NCI-H345 (cell line): ENCODE data around the gene TRPC1.
"Not testable (repeated sequence)": the region's sequence is repeated elsewhere in the genome, so short reads cannot be mapped to it uniquely, and the experiment has no call there.

Experiments
- DNase-seq: peaks from one replicate; lab custom pipeline; 2025; lab: John Stamatoyannopoulos, UW

The TRPC1 gene

DNA sequence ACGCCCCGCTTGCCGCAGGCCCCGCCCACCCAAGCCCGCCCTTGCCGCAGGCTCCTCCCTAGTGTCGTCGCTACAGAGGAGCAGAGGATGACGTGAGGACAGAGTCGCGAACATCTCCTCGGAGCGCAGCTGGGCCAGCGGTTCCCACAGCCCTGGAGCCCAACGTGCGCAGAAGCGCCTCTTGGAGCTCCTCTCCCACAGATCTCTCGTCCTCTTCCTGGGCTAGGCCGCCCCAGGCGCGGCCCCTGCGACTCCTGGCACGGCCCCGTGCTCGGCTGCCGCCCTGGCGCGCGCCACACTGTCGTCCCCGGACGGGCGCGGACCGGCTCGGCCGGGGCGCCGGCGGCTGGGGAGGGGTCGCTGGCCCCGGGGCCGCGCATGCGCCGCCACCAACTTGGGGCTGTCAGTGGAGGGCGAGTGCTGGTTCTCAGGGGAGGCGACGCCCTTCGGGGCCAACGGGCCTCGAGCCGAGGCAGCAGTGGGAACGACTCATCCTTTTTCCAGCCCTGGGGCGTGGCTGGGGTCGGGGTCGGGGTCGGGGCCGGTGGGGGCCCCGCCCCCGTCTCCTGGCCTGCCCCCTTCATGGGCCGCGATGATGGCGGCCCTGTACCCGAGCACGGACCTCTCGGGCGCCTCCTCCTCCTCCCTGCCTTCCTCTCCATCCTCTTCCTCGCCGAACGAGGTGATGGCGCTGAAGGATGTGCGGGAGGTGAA is at the start of gene TRPC1:
TSS of gene TRPC1 (plus strand) at position 67 of the 714 bp plus-strand sequence. CDS start at position 593, 526 bp downstream.
- DNase-seq = peak; percentile 85

GRCh38 chr3:142676151-142676550 is 47.7 kb upstream of the TRPC1 start:
- DNase-seq = no peak

DNA sequence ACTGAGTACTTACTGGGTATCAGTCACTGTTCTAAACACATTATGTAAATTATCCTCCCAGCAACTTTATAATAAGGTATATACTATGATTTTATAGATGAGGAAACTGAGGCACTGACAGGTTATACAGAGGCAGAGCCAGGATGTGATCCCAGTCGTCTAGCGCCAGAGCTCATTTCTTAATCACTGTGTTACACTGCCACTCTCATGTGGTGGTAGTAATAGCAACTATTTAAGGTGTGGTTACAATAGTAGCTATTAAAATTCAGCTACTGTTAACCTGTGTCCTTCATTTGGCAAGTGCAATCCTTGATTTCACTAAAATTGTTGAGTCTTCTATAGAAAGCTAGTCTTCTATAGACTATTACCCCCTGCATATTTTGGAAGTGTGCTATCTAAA is 43.1 kb upstream of the TRPC1 start:
- DNase-seq = no peak

GRCh38 chr3:142690613-142691012 is 33.2 kb upstream of the TRPC1 start:
- DNase-seq = no peak

GRCh38 chr3:142691527-142691926 is 32.3 kb upstream of the TRPC1 start:
- DNase-seq = no peak

- DNase-seq = no peak
Measured at GRCh38 chr3:142693136-142693853, 30.5 kb upstream of the TRPC1 start.

DNA sequence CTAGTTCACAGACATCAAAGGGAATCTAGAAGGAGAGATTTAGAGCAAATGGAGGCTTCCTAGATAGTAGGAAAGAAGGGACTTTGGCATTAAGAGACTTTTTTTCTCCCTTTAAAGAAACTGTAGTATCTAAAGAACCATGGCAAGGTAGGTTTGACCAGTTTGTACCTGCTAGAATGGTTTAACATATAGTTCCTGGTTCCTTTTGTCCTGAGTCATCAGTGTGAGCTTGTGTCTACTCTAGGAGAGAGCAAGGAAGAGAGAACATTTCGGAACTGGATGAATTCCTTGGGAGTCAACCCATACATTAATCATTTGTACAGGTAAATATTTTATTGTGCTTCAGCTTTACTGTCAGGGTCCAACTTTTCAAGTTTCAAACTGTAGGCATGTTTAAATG is 29.6 kb upstream of the TRPC1 start:
- DNase-seq = no peak

GRCh38 chr3:142705198-142705597 is 18.6 kb upstream of the TRPC1 start:
- DNase-seq = no peak

- DNase-seq = no peak
Measured at GRCh38 chr3:142706321-142707127, 17.3 kb upstream of the TRPC1 start.

DNA sequence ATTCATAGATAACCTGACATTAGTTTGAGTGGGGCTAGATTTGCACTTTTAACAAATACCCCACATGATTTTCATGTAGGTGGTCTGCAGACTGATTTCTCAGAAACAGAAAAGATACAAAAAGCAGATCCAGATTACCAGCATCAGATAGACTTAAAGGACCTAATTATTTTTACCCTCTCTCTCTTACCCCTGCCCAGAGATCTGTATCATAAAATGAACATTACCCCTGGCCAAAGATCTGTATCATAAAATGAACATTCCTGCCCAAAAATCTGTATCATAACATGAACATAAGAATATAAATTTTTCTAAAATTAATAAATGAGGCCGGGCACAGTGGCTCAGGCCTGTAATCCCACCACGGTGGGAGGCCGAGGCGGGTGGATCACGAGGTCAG is 14.6 kb upstream of the TRPC1 start:
- no peak for DNase-seq

DNA sequence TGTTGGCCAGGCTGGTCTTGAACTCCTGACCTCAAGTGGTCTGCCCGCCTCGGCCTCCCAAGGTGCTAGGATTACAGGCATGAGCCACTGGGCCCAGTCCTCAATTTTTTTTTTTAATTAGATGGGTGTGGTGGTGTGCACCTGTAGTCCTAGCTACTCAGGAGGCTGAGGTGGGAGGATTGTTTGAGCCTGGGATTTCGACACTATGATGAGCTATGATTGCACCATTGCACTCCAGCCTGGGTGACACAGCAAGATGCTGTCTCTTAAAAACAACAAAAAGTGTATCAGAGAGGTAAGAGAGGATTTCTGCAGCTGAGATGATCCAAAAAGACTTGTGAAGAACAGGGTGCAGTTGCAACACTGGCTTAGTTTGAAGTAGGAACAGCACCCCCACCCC is 9.0 kb upstream of the TRPC1 start:
- not testable (repeated sequence) for DNase-seq

DNA sequence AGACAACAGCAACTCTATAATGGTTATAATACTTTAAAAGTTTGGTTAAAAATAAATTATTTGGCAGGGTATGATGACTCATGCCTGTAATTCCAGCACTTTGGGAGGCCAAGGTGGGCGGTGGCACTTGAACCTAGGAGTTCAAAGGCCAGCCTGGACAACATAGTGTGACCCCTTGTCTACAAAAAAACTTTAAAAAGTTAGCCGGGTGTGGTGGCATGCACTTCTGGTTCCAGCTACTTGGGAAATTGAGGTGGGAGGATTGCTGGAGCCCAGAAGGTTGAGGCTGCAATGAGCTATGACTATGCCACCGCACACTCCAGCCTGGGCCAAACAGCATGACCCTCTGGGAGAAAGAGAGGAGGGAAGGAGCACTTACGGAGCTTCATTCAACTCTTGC is 7.7 kb upstream of the TRPC1 start:
- DNase-seq = no peak

GRCh38 chr3:142723665-142723967 is 218 bp upstream of the TRPC1 start:
- DNase-seq = no peak

- peak; percentile 18 for DNase-seq
Measured at GRCh38 chr3:142724682-142725356, 985 bp downstream of the TRPC1 start.

- DNase-seq = no peak
Measured at GRCh38 chr3:142725357-142725739, 1.5 kb downstream of the TRPC1 start.

- DNase-seq = no peak
Measured at GRCh38 chr3:142726017-142726416, 2.2 kb downstream of the TRPC1 start.

GRCh38 chr3:142732066-142732465 is 8.2 kb downstream of the TRPC1 start:
- no peak for DNase-seq

DNA sequence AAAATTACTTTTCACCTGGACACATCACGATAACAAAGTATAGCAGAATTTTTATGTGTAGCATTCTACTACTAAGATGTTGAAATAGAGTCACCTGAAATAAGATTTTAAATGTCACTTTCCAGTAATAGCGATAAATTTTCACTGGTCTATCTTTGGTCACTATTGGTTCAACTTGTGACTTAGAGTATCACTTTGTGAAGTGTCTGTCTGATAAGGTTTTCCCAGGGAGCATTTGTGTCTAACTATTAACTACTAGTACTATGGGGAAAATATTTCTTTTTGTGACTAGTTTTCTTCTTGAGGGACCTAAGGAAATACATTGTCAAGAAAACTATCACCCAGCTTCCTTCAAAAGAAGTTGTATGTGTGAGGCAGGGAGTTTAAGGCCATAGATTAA is 11.0 kb downstream of the TRPC1 start:
- no peak for DNase-seq

DNA sequence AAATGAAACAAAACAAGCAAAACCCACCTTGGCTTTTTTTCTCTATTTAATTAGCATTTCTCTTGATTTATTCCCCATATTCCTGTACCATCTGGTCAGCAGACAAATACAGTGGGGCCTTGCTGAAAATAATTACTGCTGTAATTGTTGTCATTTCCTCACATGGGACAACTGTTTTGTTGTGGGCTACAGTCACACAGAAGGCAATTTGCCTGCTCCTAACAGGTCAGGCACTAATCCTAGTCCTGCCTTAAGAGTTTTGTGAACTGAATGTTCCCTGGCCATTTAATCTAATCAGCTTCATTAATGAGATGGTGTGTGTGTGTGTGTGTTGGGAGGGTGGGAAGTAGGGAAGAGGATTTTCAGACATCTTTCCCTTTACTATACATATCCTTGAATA is 11.6 kb downstream of the TRPC1 start:
- DNase-seq = no peak

DNA sequence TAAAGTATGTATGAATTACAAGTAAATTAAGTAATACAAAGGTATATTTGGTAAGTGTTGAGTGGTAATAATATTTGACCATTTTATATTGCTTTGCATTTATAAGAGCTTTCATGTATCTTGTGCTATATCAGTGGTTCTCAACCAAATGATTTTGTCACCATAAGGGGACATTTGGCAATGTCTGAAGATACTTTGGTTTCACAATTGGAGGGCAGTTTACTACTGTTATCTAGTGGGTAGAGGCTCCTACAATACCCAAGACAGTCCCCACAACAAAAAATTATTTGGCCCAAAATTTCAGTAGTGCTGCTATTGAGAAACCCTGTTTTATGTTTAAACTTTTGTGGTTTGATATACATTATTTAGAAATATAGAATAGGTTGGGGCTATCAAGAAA is 14.6 kb downstream of the TRPC1 start:
- no peak for DNase-seq

- DNase-seq = no peak
Measured at GRCh38 chr3:142746646-142747045, 22.8 kb downstream of the TRPC1 start.

DNA sequence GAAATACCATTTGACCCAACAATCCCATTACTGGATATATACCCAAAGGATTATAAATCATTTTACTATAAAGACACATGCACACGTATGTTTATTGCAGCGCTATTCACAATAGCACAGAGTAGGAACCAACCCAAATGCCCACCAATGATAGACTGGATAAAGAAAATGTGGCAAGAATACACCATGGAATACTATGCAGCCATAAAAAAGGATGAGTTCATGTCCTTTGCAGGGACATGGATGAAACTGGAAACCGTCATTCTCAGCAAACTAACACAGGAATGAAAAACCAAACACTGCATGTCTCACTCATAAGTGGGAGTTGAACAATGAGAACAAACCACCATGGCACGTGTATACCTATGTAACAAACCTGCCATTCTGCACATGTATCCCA is 26.7 kb downstream of the TRPC1 start:
- not testable (repeated sequence) for DNase-seq
